Right kidney (tissue), 9 donors: ENCODE measurements around the gene HPCAL1.
A peak's percentile ranks its signal among the peaks of the same experiment; 100 is the strongest.
"Not testable (repeated sequence)": the region's sequence is repeated elsewhere in the genome, so short reads cannot be mapped to it uniquely, and the experiment has no call there.

Experiments
- DNase-seq: peaks from one replicate; pipeline ENCODE4 v3.0.0-alpha.2; 2016
- long read RNA-seq, 8 donors: transcript quantifications; one replicate each; lab custom pipeline, GENCODE V29; 2026

Gene HPCAL1
- long read RNA-seq, donor 1, transcript HPCAL1-201 (5 exons, 1,751 nt): major isoform, 12 of 12 reads
- long read RNA-seq, donor 1, partial matches to known transcripts: 0 of 12 reads
- long read RNA-seq, donor 1, other reads (novel, unspliced or antisense): 0 of 12 reads
- long read RNA-seq, donor 2, transcript HPCAL1-201 (5 exons, 1,751 nt): major isoform, 18 of 18 reads
- long read RNA-seq, donor 2, partial matches to known transcripts: 0 of 18 reads
- long read RNA-seq, donor 2, other reads (novel, unspliced or antisense): 0 of 18 reads
- long read RNA-seq, donor 3, transcript HPCAL1-201 (5 exons, 1,751 nt): major isoform, 7 of 160 reads
- long read RNA-seq, donor 3, partial matches to known transcripts: 95 of 160 reads
- long read RNA-seq, donor 3, other reads (novel, unspliced or antisense): 58 of 160 reads
- long read RNA-seq, donor 4, transcript HPCAL1-201 (5 exons, 1,751 nt): major isoform, 16 of 16 reads
- long read RNA-seq, donor 4, partial matches to known transcripts: 0 of 16 reads
- long read RNA-seq, donor 4, other reads (novel, unspliced or antisense): 0 of 16 reads
- long read RNA-seq, donor 5, transcript HPCAL1-201 (5 exons, 1,751 nt): major isoform, 14 of 14 reads
- long read RNA-seq, donor 5, partial matches to known transcripts: 0 of 14 reads
- long read RNA-seq, donor 5, other reads (novel, unspliced or antisense): 0 of 14 reads
- long read RNA-seq, donor 6, transcript HPCAL1-201 (5 exons, 1,751 nt): major isoform, 18 of 29 reads
- long read RNA-seq, donor 6, partial matches to known transcripts: 11 of 29 reads
- long read RNA-seq, donor 6, other reads (novel, unspliced or antisense): 0 of 29 reads
- long read RNA-seq, donor 7, transcript HPCAL1-201 (5 exons, 1,751 nt): major isoform, 34 of 34 reads
- long read RNA-seq, donor 7, partial matches to known transcripts: 0 of 34 reads
- long read RNA-seq, donor 7, other reads (novel, unspliced or antisense): 0 of 34 reads
- long read RNA-seq, donor 8, transcript HPCAL1-201 (5 exons, 1,751 nt): major isoform, 9 of 9 reads
- long read RNA-seq, donor 8, partial matches to known transcripts: 0 of 9 reads
- long read RNA-seq, donor 8, other reads (novel, unspliced or antisense): 0 of 9 reads

DNA sequence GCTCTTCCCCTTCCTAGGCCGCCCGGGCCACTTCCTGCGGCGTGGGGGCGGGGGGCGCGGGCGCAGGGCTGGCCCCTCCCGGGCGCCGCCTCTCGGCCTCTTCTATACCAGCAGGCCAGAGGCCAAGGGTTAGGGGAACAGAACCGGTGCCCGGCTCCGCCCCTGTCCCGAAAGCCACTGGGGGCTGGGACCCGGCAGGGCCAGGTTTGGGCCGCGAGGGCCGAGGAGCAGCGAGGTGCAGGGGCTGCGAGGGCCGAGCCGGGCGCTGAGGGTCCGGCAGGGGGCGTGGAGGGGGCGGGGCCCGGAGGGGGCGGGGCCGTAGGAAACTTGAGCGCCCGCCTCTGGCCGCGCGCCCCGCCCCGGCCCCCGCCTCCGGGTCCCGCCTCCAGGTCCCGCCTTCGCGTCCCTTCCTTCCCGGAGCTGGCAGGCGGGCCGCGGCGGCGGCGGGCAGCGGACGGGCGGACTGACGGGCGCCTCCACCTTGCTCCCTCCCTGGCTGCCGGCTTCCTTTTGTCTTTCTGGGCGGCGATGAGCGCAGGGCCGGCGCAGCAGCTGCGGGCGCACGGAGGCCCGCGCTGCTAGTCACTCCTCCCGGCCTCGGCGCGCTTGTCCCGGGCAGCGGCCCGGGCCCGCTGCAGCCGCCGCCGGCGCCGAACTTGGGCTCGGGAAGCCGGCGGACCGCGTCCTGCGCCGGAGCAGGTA, at the start of gene HPCAL1:
Gene HPCAL1, plus strand, starts transcription at position 426 of the 702 bp plus-strand sequence. CDS start 116,854 bp downstream, outside the sequence.
- DNase-seq: peak; percentile 97

DNA sequence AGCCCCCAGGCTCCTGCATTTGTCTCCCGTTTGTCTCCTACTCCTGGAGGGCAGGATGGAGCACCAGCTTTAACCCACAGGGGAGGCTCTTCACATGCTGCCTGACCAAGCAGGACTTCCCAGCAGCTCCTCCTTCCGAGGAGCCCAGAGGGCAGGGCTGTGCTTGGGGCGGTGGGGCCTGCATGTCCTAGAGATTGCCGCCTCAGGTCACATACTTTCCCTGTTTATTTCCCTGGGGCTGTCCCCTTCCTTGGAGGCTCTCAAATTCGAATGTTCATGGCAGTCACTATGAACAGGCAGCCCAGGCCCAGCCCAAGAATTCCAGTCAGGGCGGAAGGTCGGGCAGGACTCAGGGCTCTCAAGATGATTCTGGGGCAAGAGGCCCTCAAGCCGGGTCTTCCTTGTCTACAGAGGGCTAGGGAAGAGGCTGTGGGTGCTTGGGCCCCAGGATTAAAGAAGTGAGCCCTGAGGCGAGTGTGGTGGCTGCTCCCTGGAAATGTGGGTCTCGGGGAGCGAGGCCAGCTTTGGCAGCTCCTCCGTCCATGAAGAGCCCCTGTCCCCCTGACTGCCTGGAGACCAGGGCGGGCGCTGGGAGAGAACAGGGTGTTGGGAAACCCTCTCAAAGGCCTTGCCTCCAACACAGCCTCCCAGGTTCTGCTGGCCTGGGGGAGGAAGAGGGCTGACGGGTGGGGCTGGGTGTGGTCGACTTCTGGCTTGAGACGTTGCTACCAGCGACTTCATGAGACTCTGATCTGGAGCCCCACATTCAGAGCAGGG, 48.9 kb upstream of the HPCAL1 start:
- no peak for DNase-seq

DNA sequence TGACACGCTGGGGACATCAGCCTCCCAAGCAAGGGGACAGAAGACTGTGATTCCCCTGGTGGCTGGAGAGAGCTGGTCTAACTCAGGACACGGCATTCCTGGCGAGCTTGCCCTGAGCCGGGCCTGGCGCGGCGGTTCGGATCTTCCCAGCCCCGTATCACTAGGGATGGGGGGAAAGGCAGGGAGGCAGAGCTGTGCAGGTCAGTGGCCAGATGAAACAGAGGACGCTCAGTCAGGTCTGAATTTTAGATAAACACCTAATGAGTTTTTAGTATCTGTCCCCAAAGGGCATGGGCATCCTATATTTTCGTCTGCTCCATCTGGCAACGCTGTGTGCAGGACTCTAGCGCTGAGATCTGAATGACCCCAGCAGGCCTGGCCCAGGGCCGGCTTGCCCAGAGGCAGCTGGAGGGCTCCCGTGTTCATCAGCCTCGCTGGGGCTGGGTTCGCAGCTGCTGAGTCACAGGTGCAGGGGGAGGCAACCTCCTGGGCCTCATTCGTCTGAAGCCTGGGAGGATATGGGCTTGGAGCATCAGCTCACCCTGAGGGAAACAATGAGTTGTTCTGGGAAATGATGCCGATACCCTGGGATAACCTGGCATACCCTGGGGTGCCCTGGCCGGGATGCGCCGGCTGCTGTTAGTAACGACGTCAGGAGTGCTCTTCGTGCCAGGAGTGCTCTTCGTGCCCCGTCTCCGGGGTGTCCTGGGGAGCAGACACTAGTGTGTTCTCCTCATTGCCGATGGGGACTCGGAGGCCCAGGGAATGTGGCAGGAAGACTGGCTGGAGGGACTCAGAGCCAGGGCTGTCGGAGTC, 48.1 kb upstream of the HPCAL1 start:
- no peak for DNase-seq

DNA sequence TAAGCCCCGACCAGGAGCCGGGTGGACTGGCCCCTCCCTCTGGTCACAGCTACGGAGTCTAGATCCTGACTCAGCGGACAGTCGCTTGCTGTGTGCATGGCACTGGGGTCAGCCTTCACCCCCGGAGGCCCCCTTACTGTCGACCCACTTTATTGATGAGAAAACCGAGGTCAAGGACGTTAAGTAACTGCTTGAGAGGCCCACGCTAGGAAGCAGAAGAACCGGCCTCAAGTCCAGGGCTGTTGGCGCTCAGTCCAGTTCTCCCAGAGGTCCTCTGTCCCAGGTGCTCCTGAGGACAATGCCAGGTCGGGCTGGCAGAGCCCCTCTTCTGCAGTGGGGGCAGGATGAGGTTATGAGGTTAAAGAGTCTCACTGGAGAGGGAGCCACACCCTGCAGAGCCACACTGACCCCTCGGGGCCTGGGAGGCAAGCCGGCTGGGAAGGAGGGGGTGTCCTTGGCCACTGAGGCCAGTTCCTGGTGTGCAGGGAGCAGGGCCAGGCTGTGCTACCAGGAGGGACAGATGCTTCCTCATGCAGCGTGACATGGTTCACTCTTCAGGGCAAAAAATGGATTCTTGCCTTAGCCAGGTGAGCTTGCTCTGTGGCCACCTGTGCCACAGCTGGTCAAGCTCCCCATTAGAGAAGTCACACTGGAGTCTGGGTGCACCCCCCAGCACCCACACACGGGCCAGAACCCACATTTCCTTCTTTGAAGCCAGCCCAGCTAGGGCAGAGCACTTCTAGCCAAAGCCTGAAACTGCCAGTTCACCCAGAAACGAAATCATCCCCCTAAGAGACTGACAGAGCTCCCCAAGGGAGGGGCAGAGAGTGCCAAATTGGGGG, 47.3 kb upstream of the HPCAL1 start:
- no peak for DNase-seq

DNA sequence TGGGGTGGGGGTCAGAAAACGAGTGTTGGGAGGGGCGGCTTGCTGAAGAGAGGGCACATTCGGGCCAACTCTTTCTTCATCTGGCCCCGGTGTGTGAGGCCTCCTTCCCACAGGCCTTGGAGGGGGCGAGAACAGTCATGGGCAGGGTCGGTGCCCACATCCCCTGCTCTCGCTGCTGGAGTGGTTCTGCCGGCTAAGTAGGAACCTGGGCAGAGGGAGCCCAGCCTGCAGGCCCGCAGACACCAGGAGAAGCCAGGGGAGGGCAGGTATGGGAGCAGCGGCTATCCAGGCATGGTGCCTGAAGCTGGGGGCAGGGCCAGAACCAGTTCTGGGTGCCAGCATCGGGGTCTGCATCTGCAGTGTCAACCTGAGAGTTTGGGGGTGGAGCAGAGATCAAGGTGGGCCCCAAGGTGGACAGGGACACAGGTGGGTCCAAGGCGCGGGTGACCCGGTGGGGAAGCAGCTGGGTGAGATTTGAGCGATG, 46.6 kb upstream of the HPCAL1 start:
- DNase-seq: no peak

DNA sequence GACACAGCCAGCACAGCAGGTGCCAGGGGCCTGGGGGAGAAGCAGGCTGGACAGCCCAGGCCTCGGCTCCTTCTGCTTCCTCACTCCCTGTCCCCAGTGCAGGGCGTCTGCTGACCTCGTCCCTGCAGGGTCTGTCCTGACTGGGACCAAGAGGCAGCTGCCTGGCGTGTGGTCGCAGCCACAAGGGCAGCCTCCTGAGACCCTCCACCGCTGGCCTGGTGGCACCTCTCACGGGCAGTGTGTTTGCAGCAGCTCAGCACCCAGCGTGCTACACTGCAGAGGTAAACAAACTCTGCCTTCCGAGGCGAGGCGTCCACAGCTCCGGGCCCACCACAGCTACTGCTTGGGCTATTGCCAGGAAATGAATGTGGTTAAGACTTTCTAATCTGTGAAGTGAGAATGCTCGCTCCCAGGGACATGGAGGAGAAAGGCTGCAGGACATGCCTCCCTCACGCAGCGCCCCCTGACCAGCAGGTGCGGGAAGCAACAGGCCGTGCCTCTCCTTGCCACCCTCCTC, 46.1 kb upstream of the HPCAL1 start:
- DNase-seq: no peak

DNA sequence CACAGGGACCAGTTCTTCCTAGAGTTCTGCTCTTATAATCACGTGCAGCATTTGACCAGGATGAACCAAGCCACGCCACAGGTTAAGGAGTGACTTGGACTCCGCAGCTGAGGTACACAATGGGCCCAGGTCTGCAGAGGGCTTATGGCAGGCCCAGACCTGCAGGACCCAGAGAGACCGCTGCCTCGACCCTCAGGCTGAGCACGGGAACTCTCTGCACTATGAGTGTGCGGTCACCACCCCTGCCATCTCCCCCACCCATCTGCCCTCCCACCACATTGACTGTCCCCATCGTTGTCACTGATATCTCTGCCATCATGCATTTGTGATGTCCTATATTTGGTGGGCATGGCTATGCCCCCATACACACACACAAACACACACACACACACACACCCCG, 45.7 kb upstream of the HPCAL1 start:
- DNase-seq: no peak

DNA sequence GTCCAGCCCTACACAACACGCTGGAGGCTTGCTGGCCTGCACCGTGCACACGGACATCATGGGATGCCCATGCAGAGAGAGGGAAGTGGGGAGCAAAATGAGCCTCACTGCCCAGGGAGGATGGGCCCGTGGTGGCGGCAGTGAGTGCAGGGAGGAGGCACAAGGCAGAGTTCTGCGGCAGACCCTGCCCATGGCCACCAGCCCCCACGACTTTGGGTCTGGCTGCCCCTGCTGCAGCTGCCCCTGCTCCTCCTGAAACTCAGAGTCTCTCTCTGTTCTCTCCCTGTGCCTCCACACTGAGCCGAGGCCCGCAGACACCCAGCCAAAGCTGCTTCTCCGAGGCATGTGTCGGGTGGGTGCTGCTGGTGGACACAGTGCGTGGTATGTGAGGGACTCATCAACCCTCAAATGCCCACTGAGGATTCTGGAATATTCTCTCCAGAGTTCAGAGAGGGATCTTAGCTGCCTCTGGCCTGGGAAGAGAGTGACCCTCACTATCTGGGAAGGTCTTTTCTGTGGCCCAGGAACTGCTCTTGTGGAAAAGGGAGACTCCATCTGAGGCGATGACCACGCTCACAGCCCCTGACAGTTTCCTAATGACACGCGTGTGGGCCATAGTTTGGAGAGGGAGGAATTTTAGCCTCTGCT, 45.1 kb upstream of the HPCAL1 start:
- no peak for DNase-seq

DNA sequence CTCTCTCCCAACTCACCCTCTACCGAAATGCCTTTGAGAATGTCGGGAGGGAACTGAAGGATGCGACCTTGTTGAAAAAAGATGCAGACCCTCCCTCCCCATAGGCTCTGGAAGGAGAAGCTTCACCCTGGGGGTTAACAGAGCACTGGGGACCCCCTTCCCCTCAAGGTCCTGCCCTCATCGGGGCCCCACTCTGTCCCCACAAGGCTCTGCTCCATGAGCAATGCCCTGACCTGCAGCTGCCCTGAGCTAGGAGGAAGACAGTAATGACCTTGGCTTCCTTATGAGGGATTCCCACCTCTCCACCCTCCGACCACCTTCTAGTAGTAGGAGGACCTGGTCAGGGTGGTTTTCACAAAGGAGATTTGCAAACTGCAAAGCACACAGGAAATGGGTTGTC, 44.4 kb upstream of the HPCAL1 start:
- no peak for DNase-seq

DNA sequence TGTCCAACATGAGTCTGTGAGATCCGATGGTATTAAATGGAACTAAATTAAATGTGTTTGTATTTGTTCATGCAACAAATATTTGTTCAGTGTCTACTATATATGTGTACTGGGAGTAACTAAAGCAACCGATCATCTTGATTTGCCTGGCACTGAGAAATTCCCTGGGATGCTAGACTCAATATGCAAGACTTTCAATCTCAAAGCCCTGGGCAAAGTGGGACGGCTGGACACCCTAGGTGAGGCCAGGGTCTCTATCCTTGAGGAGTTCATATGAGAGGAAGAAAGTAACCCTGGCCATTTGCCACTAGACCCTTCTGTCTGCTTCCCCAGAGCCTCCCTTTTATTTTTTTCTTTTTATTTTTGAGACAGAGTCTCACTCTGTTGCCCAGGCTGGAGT, 44.0 kb upstream of the HPCAL1 start:
- DNase-seq: no peak

DNA sequence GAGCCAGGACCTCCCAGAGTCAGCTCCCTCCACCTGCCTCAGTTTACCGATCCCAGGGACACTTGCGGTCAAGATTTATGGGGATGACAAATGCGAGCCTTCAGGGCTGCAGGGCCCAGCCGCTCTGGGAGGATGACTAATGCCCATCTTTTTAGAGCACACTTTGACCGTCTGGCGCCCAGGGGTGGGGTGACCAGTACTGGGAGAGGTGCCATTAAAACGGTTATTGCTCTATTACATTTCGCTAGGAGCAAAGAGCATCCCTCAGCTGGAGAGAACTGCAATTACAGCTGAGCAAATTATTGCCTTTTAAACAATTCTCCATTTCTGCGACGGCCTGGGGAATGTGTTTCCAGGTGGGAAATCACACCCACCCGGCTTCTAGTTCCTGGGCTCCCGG, 42.6 kb upstream of the HPCAL1 start:
- no peak for DNase-seq

DNA sequence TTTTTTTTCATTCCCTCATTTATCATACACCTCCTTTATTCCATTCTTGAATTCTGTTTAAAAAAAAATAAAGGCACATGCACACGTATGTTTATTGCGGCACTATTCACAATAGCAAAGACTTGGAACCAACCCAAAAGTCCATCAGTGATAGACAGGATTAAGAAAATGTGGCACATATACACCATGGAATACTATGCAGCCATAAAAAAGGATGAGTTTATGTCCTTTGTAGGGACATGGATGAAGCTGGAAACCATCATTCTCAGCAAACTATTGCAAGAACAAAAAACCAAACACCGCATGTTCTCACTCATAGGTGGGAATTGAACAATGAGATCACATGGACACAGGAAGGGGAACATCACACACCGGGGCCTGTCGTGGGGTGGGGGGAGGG, 39.2 kb upstream of the HPCAL1 start:
- not testable (repeated sequence) for DNase-seq

DNA sequence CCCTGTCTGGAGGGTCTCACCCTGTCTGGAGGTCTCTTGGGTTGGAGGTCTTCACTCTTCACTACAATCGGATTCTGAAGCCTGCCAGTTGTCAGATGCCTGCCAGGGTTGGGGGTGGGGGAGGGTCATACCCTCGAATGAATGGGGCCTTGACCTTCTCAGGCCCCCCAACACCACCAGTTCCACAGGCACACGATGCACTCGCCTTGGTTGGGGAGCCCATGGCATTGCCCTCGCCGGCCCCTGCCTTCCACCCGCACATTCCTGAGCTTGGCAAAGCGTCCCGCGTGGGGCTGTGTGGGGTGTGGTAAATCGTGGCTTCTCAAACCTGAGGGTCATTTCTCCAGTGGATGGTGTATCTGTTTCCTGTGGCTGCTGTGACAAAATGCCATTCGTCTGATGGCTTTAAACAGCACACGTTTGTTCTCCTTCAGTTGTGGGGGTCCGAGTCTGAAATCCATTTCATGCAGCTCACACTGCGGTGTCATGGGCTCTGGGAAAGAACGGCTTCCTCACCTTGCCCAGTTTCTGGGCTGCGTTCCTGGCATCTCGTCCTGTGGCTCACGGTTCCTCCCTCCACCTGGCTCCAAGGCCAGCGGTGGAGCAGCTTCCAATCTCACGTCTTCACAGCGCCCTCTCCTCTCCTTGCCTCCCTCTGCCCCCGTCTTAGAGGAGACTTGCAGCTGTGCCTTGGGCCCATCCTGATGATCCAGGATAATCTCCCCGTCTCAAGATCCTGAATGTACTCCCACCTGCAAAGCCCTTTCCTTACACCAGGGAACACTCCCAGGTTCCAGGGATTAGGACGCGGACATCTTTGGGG, 38.0 kb upstream of the HPCAL1 start:
- no peak for DNase-seq

DNA sequence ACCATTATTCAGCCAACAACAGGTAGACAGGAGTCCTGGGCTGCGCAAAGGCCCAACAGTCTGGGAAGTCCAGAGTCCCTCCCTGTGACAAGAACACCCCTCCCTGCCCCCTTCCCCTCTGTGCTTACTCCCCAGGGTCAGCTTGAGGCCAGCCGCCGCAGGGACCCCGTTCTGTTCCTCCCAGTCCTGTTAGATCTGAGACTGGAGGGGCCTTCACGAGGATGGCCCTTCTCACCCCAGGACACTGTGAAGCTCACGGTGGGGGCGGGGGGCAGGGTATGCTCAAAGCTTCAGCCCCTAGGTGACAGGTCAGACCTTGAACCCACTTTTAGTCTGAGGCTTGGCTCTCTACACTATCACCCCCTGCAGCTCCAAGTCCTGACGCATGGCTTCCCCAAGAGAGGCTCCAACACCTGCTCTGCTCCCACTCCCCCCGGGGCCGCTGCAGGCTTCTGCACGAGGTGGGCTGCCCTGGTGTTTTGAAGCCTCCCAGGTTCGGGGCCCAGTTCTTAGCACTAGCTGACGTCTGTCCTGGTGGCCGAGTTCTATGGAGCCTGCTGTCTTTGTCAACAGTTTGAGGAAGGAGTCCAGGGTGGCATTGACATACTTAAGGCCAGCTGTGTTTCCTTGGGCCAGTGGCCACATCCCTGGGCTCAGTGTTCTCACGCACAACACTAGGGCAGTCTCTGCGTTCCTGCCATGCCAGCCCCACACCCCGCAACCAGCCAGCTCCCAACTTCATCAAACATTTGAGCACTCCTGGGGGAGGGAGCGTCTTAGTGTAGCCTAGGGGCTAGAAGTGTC, 37.2 kb upstream of the HPCAL1 start:
- no peak for DNase-seq

DNA sequence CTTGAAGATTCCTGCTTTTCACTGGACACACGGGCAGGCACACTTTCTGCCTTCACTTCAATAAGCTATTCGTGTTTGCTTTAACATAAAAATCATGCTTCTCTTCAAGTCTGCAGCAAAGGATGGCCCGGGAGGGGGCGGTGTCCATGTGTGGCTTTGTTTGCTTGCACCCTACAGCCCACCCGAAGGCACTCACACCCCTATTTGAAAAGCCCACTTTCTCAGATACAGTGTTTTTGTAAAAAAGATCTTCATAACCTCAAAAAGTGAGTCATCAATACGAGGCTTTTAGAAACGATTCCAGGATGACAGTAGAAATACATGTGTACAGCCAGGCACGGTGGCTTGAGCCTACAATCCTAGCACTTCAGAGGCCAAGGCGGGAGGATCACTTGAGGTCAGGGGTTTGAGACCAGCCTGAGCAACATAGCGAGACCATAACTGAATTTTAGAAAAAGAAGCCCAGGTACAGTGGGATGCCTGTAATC, 36.5 kb upstream of the HPCAL1 start:
- DNase-seq: no peak

DNA sequence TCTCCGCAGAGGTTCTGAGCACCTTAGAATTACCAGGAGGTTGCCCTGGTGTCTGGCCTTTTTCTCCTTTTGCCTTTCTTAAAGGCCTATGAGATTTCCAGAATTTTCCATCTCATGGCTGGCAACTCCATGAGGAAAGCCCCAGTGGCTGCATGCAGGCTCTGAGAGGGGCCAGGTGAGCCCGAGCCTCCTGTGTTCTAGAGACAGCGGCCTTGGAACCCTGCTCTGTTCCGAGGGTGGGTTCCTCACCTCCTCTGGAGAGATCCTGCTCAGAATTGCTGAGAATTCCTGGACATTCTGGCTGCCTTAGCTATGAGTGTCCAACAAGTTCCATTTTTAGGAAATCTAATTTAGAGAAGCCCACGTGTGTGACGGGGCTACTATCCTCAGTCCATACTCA, 35.7 kb upstream of the HPCAL1 start:
- no peak for DNase-seq
